NCI-H1436 treated with DMSO at 0.1 percent for 48 hours (cell line): ENCODE results near the gene EGLN2.
"Not testable (repeated sequence)": the region's sequence is repeated elsewhere in the genome, so short reads cannot be mapped to it uniquely, and the experiment has no call there.

Source experiments
- DNase-seq: peaks from one replicate; lab custom pipeline; 2025; lab: John Stamatoyannopoulos, UW

Gene EGLN2

DNA sequence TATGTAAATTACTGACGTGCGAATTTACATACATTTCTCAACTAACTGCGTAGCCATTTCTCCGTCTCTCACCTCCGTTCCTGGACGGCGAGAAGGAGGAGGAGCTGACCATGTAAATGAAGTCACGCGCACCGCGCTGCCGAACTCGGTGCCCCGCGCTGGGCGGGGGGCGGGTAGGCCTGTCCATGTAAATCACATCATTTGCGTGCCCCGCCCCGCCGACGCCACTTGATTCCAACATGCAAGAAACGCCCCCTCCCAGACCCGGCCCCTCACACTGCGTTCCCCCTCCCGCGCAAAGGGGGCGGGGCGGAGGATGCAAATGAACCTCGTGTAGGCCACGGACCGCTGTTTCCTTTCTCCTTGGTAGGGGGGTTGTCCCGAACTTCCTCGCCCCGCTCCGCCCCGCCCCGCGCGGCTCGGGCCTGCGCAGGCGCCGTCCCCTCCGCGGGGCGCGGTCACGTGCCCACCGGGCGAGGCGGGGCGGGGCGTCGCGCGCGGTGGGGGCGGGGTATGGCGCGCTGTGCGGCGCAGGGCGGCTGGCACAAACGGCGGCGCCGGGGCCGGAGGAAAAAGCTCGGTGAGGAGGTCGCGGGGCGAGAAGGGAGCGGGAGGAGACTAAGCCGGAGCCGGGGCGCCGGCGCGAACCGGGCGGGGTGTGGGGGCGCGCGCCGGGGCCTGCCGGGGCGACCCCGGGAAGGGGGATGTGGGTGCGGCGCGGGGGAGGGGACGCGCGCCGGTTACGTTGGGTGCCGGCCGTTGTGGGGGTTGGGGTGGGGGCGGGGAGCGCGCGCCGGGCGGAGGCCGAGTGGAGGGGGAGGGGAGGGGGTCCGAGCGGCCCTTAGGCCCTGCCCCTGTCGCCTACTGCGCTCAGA is at the start of gene EGLN2:
TSS of gene EGLN2 (plus strand) at position 509 of the 875 bp plus-strand sequence. CDS start 1,382 bp downstream, outside the sequence.
- peak; percentile 93 for DNase-seq

DNA sequence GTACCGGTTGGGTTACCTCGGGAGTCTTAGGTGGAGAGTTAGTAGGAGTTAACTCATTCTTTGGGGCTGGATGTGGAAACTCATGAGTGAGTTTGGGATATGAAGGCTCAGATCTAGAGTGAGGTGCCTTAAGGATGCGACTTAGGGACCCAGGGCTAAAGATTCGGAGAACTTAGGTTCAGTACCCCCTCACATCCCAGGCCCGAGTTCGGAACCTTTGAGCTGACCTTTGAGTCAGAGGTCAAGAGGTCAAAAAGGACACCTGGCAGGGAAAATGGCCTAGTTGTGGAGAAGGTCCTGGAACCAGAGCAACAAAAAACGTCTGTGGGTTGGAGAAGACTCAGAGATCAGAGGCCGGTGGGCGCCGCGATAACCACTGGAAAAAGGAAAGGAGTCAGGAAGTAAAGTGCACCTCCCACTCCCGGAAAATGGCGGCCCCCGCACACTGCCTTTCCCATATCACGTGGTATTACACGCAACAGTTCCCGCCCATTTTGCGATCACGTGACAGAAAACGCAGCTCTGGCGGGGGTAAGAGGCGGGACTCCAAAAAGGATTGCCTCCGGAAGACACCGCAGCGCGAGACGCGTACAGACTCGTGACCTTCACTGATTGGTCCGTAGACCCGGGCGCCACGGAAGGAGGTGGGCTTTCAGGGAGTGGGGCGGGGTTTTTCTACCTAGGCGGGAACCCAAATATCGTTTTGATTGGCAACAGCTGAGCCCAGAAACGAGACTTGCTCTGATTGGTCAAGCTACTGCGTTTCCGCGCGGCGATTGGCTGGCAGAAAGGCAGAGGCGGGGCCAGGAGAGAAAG is 48.7 kb upstream of the EGLN2 start, which contains the start of gene ACTMAP:
TSS of gene ACTMAP (minus strand) at position 420 of the 816 bp plus-strand sequence. CDS start 674 bp downstream, outside the sequence.
- peak; percentile 98 for DNase-seq

DNA sequence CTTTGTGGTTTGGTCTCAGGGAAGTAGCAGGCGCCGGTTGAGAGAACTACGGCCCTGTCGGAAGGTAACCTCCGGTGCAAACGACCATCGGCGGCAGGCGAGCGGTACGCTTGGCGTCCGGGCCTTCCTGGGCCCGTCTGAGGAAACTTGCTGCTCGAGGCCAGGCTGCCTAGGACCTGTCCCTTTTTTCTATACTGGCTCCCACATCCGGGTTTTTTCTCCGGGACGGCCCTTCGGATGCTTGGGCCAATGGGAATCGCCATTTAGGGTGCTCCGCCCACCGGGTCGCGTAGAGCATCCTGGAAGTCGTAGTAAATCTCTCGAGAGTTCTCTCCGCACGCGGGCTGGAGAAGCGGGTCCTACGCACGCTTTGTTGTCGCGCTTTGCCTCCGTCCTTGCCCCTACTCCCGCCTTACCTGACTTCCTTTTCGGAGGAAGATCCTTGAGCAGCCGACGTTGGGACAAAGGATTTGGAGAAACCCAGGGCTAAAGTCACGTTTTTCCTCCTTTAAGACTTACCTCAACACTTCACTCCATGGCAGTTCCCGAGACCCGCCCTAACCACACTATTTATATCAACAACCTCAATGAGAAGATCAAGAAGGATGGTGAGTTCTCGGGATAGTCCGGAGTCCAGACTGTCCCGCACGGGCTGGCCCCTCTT is 48.0 kb upstream of the EGLN2 start, which contains the start of gene SNRPA:
TSS of gene SNRPA (plus strand) at position 330 of the 664 bp plus-strand sequence. CDS start at position 536, 206 bp downstream.
- DNase-seq = peak; percentile 74

DNA sequence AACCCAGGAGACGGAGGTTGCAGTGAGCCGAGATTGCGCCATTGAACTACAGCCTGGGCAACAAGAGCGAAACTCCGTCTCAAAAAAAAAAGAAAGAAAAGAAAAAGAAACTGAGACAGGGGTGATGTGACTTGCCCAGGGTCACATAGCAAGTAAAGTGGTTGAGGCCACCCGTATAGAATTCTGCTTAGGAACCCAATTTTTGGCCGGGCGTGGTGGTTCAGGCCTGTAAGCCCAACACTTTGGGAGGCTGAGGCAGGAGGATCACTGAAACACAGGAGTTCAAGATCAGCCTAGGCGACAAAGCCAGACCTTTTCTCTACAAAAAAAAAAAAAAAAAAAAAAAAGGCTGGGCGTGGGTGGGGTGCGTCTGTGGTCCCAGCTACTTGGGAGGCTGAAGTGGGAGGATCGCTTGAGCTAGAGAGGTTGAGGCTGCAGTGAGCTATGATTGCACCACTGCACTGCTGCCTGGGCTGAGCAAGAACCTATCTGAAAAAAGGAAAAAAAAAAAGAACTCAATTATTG is 46.7 kb upstream of the EGLN2 start:
- no peak for DNase-seq

DNA sequence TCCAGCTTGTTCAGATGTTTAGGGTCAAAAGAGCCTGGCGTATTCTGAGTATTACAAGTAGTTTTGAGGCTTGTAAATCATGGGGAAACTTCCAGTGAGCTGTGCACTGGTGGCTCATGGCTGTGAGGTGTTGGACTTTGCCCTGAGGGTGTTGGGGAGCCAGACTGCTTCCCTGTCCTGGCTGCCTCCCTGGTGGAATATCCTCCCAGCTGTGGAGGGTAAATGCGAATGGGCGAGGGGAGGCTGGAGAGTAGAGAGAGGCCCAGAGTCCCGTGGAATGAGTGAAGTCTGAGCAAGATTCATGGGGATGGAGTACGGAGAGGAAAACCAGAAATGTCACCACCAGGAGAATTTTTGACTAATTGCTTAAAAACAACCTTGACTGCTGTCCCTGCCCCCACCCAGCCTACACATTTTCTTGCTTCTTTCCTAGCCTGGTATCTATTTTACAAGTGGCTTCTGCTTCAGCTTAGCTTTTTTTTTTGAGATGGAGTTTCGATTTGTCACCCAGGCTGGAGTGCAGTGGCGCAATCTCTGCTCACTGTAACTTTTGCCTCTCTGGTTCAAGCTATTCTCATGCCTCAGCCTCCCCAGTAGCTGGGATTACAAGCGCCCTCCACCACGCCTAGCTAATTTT is 44.3 kb upstream of the EGLN2 start:
- no peak for DNase-seq

DNA sequence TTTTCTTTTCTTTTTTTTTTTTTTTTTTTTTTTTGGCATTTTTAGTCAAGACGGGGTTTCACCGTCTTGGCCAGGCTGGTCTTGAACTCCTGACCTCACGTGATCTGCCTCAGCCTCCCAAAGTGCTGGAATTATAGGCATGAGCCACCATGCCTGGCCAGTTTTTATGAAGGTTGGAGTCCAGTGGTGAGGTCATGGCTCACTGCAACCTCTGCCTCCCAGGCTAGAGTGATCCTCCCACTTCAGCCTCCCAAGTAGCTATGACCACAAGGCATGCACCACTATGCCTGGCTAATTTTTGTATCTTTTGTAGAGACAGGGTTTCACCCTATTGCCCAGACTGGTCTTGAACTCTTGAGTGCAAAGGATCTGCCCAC is 43.8 kb upstream of the EGLN2 start:
- no peak for DNase-seq

DNA sequence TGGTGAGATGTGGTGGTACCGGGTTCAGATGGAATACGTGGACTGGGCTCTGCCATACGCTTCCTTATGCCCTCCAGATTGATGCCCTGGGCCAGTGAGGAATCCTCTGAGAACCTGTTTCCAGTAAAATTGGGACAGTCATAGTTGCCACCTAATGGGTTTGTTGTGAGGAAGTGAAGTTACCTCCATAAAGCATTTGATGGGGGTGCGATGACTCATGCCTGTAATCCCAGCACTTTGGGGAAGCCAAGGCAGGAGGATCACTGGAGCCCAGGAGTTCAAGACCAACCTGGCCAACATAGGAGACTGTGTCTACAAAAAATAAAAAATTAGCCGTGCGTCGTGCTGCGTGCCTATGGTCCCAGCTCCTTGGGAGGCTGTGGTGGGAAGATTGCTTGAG is 43.2 kb upstream of the EGLN2 start:
- no peak for DNase-seq

DNA sequence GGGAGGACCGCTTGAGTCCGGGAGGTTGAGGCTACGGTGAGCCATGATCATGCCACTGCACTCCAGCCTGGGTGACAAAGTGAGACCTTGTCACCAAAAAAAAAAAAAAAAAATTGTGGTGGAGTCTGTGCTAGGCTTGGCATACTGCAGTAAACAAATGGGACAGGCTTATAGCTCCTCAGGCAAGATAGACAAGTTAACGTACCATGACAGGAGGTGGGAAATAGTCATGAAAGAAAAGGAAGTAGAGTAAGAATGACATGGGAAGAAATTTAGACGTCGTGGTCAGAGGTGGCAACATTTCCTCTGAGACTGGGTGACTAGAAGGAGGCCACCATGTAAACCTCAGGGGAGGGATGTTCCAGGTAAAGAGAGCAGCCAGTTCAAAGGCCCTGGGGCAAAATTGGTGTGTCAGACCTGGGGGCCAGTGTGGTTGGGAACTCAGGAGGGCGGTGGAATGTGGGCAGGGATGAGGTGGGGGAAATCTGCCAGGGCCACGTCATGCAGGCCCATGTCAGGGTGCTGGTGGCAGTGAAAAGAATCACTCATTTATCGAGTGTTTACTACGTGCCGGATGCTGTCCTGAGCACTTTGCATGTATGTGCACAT is 42.4 kb upstream of the EGLN2 start:
- DNase-seq = no peak

DNA sequence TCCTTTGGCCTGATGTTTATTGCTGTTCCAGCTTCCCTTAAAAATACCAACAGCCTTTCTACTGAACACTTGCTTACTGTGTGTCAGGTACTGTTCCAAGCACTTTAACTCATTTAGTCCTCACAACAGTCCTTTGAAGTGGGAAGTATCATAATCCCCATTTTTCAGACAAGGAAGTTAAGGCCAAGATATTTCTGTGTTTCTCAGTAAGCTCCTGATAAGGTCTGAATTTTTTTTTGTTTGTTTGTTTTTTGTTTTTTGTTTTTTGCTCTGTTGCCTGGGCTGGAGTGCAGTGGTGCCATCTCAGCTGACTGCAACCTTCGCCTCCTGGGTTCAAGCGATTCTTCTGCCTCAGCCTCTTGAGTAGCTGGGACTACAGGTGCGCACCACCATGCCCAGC is 40.5 kb upstream of the EGLN2 start:
- no peak for DNase-seq

DNA sequence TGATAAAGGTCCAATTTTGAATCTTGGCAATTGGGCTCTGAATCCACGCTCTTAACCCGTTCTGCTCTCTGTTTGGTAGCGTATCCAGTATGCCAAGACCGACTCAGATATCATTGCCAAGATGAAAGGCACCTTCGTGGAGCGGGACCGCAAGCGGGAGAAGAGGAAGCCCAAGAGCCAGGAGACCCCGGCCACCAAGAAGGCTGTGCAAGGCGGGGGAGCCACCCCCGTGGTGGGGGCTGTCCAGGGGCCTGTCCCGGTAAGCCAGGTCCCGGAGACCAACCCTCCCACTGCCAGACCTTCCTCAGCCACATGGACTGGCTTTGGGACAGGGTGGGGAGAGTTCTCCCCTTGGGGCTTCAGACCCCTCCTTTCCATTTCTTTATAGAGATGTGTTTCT is 39.6 kb upstream of the EGLN2 start:
- DNase-seq = no peak

DNA sequence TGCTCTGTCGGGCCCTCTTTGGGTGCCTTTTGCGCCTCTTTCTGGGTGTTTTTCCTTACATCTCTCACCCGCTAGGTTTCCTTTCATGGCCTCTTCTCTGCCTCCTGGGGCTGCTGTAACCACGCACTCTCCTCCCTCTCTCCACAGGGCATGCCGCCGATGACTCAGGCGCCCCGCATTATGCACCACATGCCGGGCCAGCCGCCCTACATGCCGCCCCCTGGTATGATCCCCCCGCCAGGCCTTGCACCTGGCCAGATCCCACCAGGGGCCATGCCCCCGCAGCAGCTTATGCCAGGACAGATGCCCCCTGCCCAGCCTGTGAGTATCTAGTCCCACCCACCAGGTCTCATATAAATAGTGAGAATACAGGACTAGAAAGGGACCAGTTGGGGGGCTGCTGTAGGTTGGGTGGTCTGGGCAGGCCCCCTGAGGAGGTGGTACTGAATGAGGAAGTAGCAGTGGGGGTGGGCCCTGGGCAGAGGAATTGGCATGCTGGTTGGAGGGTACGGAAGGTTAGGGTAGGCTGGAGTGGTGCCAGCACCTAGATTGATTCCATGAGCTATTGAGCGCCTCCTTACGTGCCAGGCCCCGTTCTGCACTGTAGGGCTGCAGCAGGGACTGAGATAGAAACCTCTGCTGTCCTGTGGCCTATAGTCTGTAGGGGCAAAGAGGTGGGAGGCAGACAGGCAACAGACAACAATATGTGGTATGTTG is 36.1 kb upstream of the EGLN2 start:
- DNase-seq = no peak

DNA sequence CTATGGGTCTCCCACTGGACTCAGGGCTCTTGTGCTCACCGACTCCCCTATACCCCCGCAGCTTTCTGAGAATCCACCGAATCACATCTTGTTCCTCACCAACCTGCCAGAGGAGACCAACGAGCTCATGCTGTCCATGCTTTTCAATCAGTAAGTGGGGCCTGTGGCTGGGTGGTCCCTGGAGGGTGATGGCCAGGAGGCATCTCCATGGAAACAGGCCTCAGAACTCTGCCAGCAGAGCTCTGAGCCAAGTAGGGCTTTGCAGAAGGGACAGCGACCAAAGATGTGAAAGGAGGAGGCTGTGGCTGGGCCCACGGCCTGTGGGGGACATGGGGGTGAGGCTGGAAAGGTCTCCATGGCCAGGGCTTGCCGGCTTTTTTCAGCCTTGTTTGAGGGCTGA is 35.5 kb upstream of the EGLN2 start:
- no peak for DNase-seq

DNA sequence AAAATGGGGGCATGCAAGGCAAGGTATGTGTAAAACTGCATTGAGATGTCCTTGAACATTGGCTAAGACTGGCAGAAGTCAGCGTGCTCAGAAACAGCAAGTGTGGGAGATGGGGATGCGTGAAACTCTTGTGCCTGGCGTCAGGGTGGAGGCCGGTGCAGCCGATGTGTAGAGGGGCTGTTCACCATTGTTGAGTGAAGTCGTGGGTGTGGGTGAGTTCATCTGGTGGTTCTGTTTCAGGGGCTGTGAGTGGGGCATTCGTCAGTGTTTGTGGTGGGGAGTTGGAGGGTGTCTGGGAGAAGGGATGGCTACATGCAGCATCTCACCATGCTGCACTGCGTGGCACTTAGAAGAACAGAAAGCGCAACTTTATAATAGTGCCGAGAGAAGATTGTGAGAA is 35.0 kb upstream of the EGLN2 start:
- no peak for DNase-seq

DNA sequence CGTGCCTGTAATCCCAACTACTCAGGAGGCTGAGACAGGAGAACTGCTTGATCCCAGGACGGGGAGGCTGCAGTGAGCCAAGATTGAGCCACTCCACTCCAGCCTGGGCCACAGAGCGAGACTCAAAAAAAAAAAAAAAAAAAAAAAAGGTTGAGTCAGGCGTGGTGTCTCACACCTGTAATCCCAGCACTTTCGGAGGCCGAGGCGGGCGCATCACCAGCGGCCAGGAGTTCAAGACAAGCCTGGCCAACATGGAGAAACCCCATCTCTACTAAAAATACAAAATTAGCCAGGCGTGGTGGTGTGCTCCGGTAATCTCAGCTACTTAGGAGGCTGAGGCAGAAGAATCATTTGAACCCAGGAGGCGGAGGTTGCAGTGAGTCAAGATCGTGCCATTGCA is 32.6 kb upstream of the EGLN2 start:
- not testable (repeated sequence) for DNase-seq

DNA sequence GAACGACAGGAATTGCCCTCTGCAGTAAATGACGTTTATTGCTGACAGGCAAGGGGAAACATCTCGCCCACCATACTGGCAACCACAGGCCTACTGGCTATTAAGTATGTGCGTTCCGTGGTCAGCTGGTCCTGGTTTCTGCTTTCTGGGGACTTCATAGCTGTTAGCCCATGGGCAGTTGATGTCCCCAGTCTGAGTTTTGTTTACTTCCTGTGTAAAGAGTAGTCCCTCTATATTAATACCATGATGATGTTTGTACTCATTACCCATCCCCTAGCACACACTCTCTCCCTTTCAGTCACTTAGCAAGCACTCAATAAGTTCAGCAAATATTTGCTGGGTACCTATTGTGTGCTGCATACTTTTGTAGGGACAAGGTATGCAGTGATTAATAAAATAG is 30.1 kb upstream of the EGLN2 start:
- DNase-seq = no peak

DNA sequence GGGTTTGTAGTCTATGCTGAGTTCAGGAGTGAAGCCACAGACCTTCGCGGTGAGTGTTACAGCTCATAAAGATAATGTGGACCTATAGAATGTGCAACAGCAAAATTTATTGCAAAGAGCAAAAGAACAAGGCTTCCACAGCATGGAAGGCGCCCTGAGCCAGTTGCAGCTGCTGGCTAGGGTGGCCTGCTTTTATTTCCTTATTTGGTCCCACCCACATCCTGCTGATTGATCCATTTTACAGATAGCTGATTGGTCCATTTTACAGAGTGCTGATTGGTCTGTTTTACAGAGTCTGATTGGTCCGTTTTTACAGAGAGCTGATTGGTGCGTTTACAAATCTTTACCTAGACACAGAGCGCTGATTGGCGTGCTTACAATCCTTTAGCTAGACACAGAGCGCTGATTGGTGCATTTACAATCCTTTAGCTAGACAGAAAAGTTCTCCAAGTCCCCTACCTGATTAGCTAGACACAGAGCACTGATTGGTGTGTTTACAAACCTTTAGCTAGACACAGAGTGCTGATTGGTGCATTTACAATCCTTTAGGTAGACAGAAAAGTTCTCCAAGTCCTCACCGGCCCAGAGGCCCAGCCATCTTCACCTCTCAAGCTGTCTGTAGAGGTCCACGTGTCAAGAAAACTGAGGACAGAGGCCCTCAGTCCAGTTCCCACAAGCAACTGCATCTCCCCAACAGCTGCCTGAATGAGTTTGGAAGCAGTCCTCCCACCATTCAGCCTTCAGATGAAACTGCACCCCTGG is 27.7 kb upstream of the EGLN2 start:
- not testable (repeated sequence) for DNase-seq

DNA sequence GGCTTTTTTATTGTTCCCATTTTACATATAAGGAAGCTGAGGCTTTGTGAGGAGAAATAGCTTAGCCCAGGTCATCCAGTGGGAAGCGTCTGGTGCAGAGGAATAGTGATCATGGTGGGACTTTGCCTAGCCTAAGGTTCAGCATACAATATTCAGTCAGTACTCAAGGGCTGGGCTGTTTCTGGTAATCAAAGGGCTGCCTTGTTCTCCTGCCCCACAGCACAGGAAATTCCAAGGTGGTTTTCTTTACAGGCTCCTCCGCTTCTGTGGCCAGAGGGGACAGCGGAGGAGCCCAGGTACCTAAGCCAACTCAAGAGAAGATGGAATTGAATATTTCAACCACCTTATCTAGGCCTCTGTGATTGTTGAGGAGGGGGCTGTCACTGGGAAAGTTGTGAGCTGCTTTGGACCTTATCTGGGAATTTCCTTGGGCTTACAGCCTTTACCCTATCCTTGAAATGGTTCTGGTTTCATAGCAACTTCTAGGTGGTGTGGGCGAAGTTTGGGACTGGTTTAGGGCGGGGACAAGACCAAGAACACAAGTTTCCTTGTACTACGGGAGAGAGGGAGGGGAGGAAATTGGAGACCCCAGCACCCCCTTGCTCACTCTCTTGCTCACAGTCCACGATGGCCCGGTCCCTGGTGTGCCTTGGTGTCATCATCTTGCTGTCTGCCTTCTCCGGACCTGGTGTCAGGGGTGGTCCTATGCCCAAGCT is 23.9 kb upstream of the EGLN2 start, which contains the start of gene MIA:
TSS of gene MIA (plus strand) at position 606 of the 716 bp plus-strand sequence. CDS start at position 628, 22 bp downstream.
- DNase-seq = no peak

DNA sequence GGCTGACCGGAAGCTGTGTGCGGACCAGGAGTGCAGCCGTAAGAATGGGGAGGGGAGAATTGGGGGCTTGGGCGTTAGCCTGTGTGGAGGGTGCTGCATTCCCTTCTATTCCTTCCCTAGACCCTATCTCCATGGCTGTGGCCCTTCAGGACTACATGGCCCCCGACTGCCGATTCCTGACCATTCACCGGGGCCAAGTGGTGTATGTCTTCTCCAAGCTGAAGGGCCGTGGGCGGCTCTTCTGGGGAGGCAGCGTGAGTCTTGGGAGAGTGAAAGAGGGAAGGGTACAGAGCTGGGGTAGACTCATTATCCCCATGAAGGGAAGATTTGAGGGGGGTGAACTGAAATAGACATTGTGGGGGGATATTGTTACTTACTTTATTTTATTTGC is 23.4 kb upstream of the EGLN2 start:
- no peak for DNase-seq

DNA sequence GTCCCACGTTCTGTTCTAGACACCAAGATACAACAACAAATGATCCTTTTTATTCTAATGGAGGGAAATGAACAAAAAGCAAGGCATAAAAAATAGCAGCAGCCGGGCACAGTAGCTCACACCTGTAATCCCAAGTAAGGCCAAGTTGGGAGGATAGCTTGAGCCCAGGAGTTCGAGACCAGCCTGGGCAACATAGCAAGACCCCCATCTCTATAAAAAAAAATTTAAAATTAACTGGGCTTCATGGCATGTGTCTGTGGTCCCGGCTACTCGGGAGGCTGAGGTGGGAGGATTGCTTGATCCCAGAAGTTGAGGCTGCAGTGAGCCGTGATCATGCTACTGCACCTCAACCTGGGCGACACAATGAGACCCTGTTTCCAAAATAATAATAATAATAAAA is 22.6 kb upstream of the EGLN2 start:
- DNase-seq = no peak
